ENCODE results near the gene BCL6.

- TF ChIP-seq POLR2A (IDR thresholded peaks at IDR 0.05; ENCODE audit: control extremely low read depth in 1 of 2, low read depth in 2 of 2, low read length in 2 of 2) (no peak), CTCF (IDR thresholded peaks at IDR 0.05; ENCODE audit: control extremely low read depth in 1 of 3, insufficient read depth in 1 of 3, low read depth in 1 of 3, low read length in 3 of 3) (no peak), EZH2 (IDR thresholded peaks at IDR 0.05; ENCODE audit: low read depth, low read length, severe bottlenecking) (no peak), EGR1 (IDR thresholded peaks at IDR 0.05; ENCODE audit: borderline replicate concordance, low read depth, low read length) (no peak), RAD21 (IDR thresholded peaks at IDR 0.05 in 1 of 2, conservative IDR thresholded peaks at IDR 0.05 in 1 of 2; ENCODE audit: low read depth in 2 of 2, low read length in 2 of 2) (no peak), EP300 (IDR thresholded peaks at IDR 0.05; ENCODE audit: borderline replicate concordance in 1 of 2, low read depth in 2 of 2, low read length in 2 of 2) (no peak), USF2 (IDR thresholded peaks at IDR 0.05; ENCODE audit: low read length) (no peak), POLR2AphosphoS5 (IDR thresholded peaks at IDR 0.05; ENCODE audit: low read depth, low read length) (no peak)
Measured at GRCh38 chr3:187694801-187695200, 50.5 kb downstream of the BCL6 start.
